Mesendoderm (in vitro differentiated cells): ENCODE results near the gene IGFBP5.

Source experiments
- DNase-seq: peaks from one replicate; pipeline ENCODE4 v3.0.0; 2013
- H2AK5ac ChIP-seq: 2 replicates; pipeline ENCODE4 v1.6.1; 2013; ENCODE audit warnings: low read length, inconsistent platforms
- H2BK120ac ChIP-seq: 2 replicates; pipeline ENCODE4 v1.6.1; 2013; ENCODE audit warnings: low read depth, mild to moderate bottlenecking, low read length, moderate library complexity, mixed read lengths
- H2BK15ac ChIP-seq: replicated peaks from 2 replicates; pipeline ENCODE4 v1.6.1; 2013; ENCODE audit warnings: low read depth, mild to moderate bottlenecking, moderate library complexity
- H2BK5ac ChIP-seq: 2 replicates; pipeline ENCODE4 v1.6.1; 2013; ENCODE audit warnings: low read length, inconsistent platforms
- H3K18ac ChIP-seq: 2 replicates; pipeline ENCODE4 v1.6.1; 2013; ENCODE audit warnings: mild to moderate bottlenecking, low read length, mixed read lengths
- H3K23ac ChIP-seq: one replicate; pipeline ENCODE4 v1.6.1; 2013; ENCODE audit warnings: low read length
- H3K27ac ChIP-seq: 2 replicates; pipeline ENCODE4 v1.5.1; 2013; ENCODE audit warnings: low read depth, mild to moderate bottlenecking, inconsistent platforms, low read length, moderate library complexity
- H3K27me3 ChIP-seq: 2 replicates; pipeline ENCODE4 v1.6.1; 2013; ENCODE audit warnings: low read length, control low read depth, mild to moderate bottlenecking, inconsistent platforms; ENCODE audit not compliant: insufficient read depth, poor library complexity
- H3K36me3 ChIP-seq: 2 replicates; pipeline ENCODE4 v1.6.1; 2013; ENCODE audit warnings: low read length, inconsistent platforms; ENCODE audit not compliant: control insufficient read depth, insufficient read depth
- H3K4ac ChIP-seq: one replicate; pipeline ENCODE4 v1.6.1; 2013; ENCODE audit warnings: low read depth, mild to moderate bottlenecking, low read length, moderate library complexity
- H3K4me1 ChIP-seq: 2 replicates; pipeline ENCODE4 v1.6.1; 2013; ENCODE audit warnings: low read depth, low read length, inconsistent platforms; ENCODE audit not compliant: control insufficient read depth
- H3K4me2 ChIP-seq: 2 replicates; pipeline ENCODE4 v1.6.1; 2013; ENCODE audit warnings: low read length
- H3K4me3 ChIP-seq: 2 replicates; pipeline ENCODE4 v1.5.1; 2013; ENCODE audit warnings: mild to moderate bottlenecking, low read length
- H3K56ac ChIP-seq: one replicate; pipeline ENCODE4 v1.6.1; 2013; ENCODE audit warnings: low read length
- H3K79me1 ChIP-seq: 2 replicates; pipeline ENCODE4 v1.6.1; 2013; ENCODE audit warnings: low read length, inconsistent platforms
- H3K79me2 ChIP-seq: 2 replicates; pipeline ENCODE4 v1.6.1; 2013; ENCODE audit warnings: mild to moderate bottlenecking, low read length; ENCODE audit not compliant: control insufficient read depth, insufficient read depth
- H3K9ac ChIP-seq: 2 replicates; pipeline ENCODE4 v1.6.1; 2013; ENCODE audit warnings: low read length, inconsistent platforms
- H4K5ac ChIP-seq: one replicate; pipeline ENCODE4 v1.6.1; 2013; ENCODE audit warnings: low read length
- H4K8ac ChIP-seq: one replicate; pipeline ENCODE4 v1.6.1; 2013; ENCODE audit warnings: low read depth, mild to moderate bottlenecking, control low read depth, low read length, moderate library complexity
- WGBS: extraction: QIAGEN DNeasy Blood & Tissue Kit; methylation state at CpG from one replicate; pipeline ENCODE4 v1.1.7; 2013; ENCODE audit warnings: low lambda C conversion rate, missing lambda C conversion rate; ENCODE audit not compliant: insufficient coverage; ENCODE audit errors: extremely low coverage; 5-methylcytosine and 5-hydroxymethylcytosine counted together

IGFBP5 gene

DNA sequence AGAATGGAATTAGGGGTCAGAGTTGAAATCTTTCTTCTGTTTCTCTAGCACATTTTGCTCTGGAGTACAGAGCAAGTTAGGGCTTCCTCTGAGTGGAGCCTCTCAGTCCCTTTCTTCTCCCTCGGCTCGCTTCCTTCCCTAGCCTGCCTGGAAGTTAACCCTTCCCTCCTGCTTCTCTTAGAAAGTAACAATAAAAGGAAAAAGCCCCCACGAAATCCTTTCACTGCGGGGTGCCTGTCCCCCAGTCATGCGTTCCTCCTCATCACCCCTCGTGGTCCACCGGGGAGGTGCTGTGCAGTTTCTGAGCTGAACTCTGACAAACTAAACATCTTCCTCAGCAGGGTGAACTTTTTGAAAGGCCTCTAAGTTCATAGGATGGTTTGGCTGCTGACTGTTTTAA is 60.2 kb downstream of the IGFBP5 start:
- H3K79me1 ChIP-seq = peaks cover 4% of the 10 kb centered on the region
- H3K4me3 ChIP-seq = peak overlapping the region; percentile 21
- H3K9ac ChIP-seq = peak overlapping the region; percentile 80
- H3K18ac ChIP-seq = peak overlapping the region; percentile 91
- no peaks in the 10 kb centered on the region for H3K36me3 ChIP-seq
- H3K4me1 ChIP-seq = peaks cover 12% of the 10 kb centered on the region
- H3K4ac ChIP-seq = peak overlapping the region; percentile 84
- peak overlapping the region; percentile 82 for H4K8ac ChIP-seq
- H3K79me2 ChIP-seq = peaks cover 11% of the 10 kb centered on the region
- H3K56ac ChIP-seq = peak overlapping the region; percentile 81
- no peaks in the 10 kb centered on the region for H3K27me3 ChIP-seq
- DNase-seq = peak; percentile 37
- H2BK120ac ChIP-seq = no peak overlapping the region
- H3K23ac ChIP-seq = no peak overlapping the region
- H2BK5ac ChIP-seq = no peak overlapping the region
- H3K27ac ChIP-seq = peak overlapping the region; percentile 38
- no peak overlapping the region for H2BK15ac ChIP-seq
- H4K5ac ChIP-seq = no peak overlapping the region
- WGBS = no CpG with 5 or more reads among the region's 7 CpGs
- H2AK5ac ChIP-seq = no peak overlapping the region
- peak overlapping the region; percentile 85 for H3K4me2 ChIP-seq

DNA sequence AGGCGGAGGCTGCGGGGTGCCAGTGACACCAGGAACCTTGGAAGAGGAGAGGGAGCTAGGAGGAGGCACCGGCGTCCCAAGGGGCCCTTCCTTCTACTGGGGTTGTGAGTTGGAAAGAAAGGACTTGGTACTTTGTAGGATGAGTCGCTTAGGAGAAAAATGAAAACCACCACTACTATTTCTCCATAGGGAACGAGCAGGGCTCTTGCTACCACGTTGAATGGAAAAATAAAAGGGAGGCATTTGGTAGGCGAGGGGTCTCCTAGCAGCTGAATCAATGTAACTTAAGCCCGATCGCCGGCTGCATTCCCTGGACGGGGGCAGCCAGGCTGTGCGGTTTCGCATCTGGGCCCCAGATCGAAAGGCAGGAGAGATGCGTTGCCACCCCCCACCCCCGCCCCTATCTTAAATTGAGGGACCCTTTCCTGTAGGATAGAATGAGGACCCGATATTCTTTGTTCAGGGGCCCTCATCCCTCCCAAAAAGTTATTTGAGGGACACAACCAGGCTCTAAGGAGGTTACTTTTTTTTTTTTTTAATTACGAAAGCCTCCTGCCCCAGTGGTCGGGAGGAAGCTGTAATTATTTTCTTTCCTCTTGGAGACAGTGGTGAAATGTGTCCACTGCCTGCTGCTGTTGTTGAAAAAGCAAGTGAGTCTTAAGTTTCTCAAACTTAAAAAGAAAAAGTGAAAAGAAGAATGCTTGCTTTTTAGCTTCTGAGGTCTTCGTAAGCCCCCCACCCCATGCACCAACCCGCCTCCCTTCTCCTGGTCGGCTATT is 60.8 kb downstream of the IGFBP5 start:
- Histone ChIP-seq H3K4ac (peak overlapping the region; percentile 84), H3K23ac (peak overlapping the region; percentile 51), H4K8ac (peak overlapping the region; percentile 82), H3K9ac (peak overlapping the region; percentile 80), H3K56ac (peak overlapping the region; percentile 81), H3K79me1 (peaks cover 4% of the 10 kb centered on the region), H3K27ac (peak overlapping the region; percentile 38), H3K4me3 (peak overlapping the region; percentile 68), H2AK5ac (no peak overlapping the region), H2BK120ac (no peak overlapping the region), H4K5ac (no peak overlapping the region), H3K27me3 (no peaks in the 10 kb centered on the region), H3K36me3 (no peaks in the 10 kb centered on the region), H3K4me1 (peaks cover 12% of the 10 kb centered on the region), H2BK15ac (no peak overlapping the region), H2BK5ac (no peak overlapping the region), H3K18ac (peak overlapping the region; percentile 91), H3K4me2 (peak overlapping the region; percentile 85), H3K79me2 (peaks cover 11% of the 10 kb centered on the region)
- WGBS = no CpG with 5 or more reads among the region's 23 CpGs
- peak; percentile 42 for DNase-seq

DNA sequence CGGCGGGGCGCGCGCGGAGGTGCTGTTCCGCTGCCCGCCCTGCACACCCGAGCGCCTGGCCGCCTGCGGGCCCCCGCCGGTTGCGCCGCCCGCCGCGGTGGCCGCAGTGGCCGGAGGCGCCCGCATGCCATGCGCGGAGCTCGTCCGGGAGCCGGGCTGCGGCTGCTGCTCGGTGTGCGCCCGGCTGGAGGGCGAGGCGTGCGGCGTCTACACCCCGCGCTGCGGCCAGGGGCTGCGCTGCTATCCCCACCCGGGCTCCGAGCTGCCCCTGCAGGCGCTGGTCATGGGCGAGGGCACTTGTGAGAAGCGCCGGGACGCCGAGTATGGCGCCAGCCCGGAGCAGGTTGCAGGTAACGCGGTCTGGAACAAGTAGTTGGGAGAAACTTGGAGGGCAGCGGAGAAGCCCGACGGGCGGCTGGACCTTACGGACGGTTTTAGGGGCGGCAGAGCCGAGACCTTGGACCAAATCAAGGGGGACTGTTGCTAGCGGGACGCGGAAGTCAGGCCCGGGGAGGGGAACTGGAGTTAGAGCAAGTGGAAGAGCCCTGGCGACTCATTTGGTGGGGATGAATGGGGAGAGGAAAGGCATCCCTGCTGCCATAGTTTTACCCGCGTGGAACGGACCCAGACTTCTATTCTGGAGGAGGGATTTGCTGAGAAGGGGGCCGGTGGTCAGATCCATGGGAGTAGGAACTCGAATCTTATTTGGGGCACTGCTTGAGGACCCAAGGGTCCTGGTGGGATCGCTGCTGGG is 61.6 kb downstream of the IGFBP5 start:
- Histone ChIP-seq H3K23ac (no peak overlapping the region), H2BK120ac (peak overlapping the region; percentile 29), H3K4me1 (peaks cover 12% of the 10 kb centered on the region), H2BK5ac (no peak overlapping the region), H3K79me1 (peaks cover 4% of the 10 kb centered on the region), H4K8ac (no peak overlapping the region), H3K36me3 (no peaks in the 10 kb centered on the region), H3K4me2 (peak overlapping the region; percentile 85), H3K4me3 (peak overlapping the region; percentile 68), H3K9ac (peak overlapping the region; percentile 80), H3K27me3 (no peaks in the 10 kb centered on the region), H3K56ac (peak overlapping the region; percentile 81), H3K27ac (no peak overlapping the region), H3K18ac (peak overlapping the region; percentile 6), H4K5ac (no peak overlapping the region), H3K79me2 (peaks cover 11% of the 10 kb centered on the region), H2AK5ac (no peak overlapping the region), H2BK15ac (no peak overlapping the region), H3K4ac (peak overlapping the region; percentile 5)
- no CpG with 5 or more reads among the region's 71 CpGs for WGBS
- DNase-seq = peak; percentile 61

DNA sequence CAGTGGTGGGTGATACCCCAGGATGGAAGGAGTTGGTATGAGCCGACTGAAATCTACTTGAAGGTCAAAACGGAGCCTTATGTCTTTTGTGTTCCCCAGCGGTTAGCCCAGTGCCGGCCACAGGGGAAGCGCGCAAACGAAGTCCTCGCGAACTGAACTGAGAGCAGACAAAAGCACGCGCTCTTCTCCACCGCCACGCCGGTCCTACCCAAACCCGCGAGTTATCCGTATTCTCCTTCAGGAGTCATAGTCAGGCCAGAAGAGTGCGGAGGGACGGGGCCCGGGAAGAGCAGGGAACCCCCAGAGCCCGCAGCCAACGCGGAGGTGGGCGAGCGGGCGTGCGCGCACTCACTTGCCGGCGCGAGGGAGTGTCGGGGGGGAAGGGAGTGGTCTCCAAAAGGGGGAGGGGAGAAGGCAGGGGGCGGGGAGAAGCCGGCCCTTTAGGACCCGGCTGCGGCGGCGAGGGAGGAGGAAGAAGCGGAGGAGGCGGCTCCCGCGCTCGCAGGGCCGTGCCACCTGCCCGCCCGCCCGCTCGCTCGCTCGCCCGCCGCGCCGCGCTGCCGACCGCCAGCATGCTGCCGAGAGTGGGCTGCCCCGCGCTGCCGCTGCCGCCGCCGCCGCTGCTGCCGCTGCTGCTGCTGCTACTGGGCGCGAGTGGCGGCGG is 62.3 kb downstream of the IGFBP5 start, which contains the start of gene IGFBP2:
Gene IGFBP2, plus strand, starts transcription at position 469 of the 664 bp plus-strand sequence. Its CDS starts 104 bp downstream, at position 573.
- Histone ChIP-seq H2BK120ac (peak within 1 kb of the TSS; percentile 29), H3K23ac (no peak within 1 kb of the TSS), H3K18ac (peak within 1 kb of the TSS; percentile 34), H3K27ac (no peak within 1 kb of the TSS), H3K56ac (peak within 1 kb of the TSS; percentile 93), H3K27me3 (no peaks in the 10 kb centered on the region), H4K8ac (no peak within 1 kb of the TSS), H3K4me1 (peaks cover 12% of the 10 kb centered on the region), H2BK15ac (no peak within 1 kb of the TSS), H4K5ac (no peak within 1 kb of the TSS), H3K9ac (peak within 1 kb of the TSS; percentile 87), H3K4me2 (peak within 1 kb of the TSS; percentile 85), H3K79me1 (peaks cover 4% of the 10 kb centered on the region), H3K4me3 (peak within 1 kb of the TSS; percentile 68), H3K36me3 (no peaks in the 10 kb centered on the region), H3K79me2 (peaks cover 11% of the 10 kb centered on the region), H2AK5ac (no peak within 1 kb of the TSS), H2BK5ac (no peak within 1 kb of the TSS), H3K4ac (peak within 1 kb of the TSS; percentile 5)
- peak; percentile 93 for DNase-seq
- WGBS = no CpG with 5 or more reads among the region's 70 CpGs

DNA sequence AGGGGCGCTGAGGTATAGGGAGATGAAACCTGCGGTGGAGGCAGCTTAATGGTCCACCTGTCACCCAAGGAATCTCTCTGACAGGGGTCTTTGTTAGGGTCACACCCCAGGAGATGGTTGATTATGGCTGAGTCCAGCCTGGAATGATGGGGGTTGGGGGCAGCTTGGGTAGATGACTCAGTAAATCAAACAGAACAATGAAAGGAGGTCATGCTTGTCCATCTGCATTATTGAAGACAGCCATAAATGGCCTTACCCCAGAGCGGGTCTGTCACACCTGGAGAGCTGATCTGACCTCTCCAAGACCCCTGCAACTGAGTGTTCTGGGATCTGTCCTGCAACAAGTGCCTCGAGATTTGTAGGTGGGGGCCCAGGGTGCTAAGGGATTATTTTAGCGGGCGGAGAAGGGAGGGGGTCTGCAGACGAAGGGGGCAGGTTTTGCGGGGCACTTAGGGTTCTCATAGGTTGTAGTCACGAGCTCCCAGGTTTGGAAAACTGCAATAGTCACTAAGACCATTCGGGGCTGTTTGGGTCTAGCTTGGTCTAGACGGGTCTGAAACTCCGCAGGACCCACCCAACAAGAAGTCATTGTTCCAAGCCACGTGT is 62.9 kb downstream of the IGFBP5 start:
- H3K4me2 ChIP-seq = peak overlapping the region; percentile 23
- WGBS = no CpG with 5 or more reads among the region's 13 CpGs

More for the DNA sequence above, 62.9 kb downstream of the IGFBP5 start:
- Histone ChIP-seq H3K4me3 (peak overlapping the region; percentile 60), H3K4me1 (peaks cover 12% of the 10 kb centered on the region), H3K4ac (no peak overlapping the region), H4K8ac (no peak overlapping the region), H4K5ac (no peak overlapping the region), H2BK15ac (no peak overlapping the region), H3K27ac (no peak overlapping the region), H3K18ac (peak overlapping the region; percentile 34), H3K23ac (no peak overlapping the region), H3K27me3 (no peaks in the 10 kb centered on the region), H2BK120ac (no peak overlapping the region), H3K36me3 (no peaks in the 10 kb centered on the region), H3K56ac (peak overlapping the region; percentile 93), H2BK5ac (no peak overlapping the region), H3K79me2 (peaks cover 8% of the 10 kb centered on the region), H3K79me1 (peaks cover 2% of the 10 kb centered on the region), H3K9ac (peak overlapping the region; percentile 87), H2AK5ac (no peak overlapping the region)
- peak; percentile 33 for DNase-seq
